Measurements from ENCODE around the gene ADCYAP1R1. TPM values are rescaled to one million over a fixed set of nuclear protein-coding genes. Genes with fewer than 3 reads are reported as not detected.

Gene ADCYAP1R1
- total RNA-seq, 3 donors from 2014 or later (not counting 1 experiment from before 2014, with no cell fraction given), result not detected

DNA sequence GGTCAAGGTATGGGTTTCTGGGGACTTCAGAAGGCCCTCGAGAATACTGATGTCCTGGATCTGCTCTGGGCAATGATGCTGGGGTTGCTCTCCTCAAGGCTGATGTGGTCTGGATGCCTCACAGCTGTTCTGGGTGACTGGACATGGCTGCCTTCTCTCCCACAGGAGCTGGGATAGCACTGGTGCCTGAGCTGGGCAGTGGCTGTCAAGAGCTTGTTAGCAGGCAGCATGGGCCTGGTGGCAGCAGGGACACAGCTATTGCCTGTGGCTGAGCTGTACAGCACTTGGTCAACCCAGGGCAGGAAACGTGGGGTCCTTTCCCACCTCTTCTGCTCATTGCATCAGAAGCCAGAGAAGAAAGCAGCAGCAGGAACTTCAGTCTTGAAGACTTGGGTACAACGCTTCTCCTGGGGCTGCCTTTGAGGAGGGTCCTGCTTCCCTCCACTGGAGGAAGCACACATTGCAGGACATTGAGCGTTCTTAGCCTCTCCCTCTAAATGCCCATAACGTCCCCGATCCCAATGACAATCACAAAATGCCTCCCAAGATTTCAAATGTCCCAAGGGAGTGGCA, 13.0 kb downstream of the ADCYAP1R1 start:
- H3K4me1 Mint-ChIP-seq, result no peaks in the 10 kb centered on the region
- no peak overlapping the region for H3K27ac Mint-ChIP-seq
- H3K36me3 ChIP-seq (ENCODE audit: control insufficient read depth, insufficient read depth, low read length), result no peaks in the 10 kb centered on the region
- intact Hi-C loops (cut with micrococcal nuclease), result no loop called here
- ATAC-seq, result no peak
- H3K36me3 Mint-ChIP-seq, result no peaks in the 10 kb centered on the region
- no peaks in the 10 kb centered on the region for H3K9me3 Mint-ChIP-seq
- TF ChIP-seq, protein P1, sequence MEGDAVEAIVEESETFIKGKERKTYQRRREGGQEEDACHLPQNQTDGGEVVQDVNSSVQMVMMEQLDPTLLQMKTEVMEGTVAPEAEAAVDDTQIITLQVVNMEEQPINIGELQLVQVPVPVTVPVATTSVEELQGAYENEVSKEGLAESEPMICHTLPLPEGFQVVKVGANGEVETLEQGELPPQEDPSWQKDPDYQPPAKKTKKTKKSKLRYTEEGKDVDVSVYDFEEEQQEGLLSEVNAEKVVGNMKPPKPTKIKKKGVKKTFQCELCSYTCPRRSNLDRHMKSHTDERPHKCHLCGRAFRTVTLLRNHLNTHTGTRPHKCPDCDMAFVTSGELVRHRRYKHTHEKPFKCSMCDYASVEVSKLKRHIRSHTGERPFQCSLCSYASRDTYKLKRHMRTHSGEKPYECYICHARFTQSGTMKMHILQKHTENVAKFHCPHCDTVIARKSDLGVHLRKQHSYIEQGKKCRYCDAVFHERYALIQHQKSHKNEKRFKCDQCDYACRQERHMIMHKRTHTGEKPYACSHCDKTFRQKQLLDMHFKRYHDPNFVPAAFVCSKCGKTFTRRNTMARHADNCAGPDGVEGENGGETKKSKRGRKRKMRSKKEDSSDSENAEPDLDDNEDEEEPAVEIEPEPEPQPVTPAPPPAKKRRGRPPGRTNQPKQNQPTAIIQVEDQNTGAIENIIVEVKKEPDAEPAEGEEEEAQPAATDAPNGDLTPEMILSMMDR (IDR thresholded peaks at IDR 0.05), result no peak
- WGBS (ENCODE audit: insufficient coverage), result 58% methylated on average over 6 of the region's 6 CpGs
- no peak overlapping the region for H3K4me3 ChIP-seq (ENCODE audit: low read length)
- no peak overlapping the region for H3K27ac ChIP-seq (ENCODE audit: low read length)
- no peaks in the 10 kb centered on the region for H3K9me3 ChIP-seq (ENCODE audit: control insufficient read depth, insufficient read depth, low read length)
- H3K4me1 ChIP-seq (ENCODE audit: control insufficient read depth, insufficient read depth, low read length), result no peaks in the 10 kb centered on the region
- no peak for DNase-seq
- H3K27me3 ChIP-seq (ENCODE audit: control insufficient read depth, insufficient read depth, low read length), result no peaks in the 10 kb centered on the region
- peaks cover 0 to 3% of the 10 kb centered on the region in 2 donors for H3K27me3 Mint-ChIP-seq (ENCODE audit: low read depth in 2 of 2)
- no peak overlapping the region for H3K4me3 Mint-ChIP-seq

DNA sequence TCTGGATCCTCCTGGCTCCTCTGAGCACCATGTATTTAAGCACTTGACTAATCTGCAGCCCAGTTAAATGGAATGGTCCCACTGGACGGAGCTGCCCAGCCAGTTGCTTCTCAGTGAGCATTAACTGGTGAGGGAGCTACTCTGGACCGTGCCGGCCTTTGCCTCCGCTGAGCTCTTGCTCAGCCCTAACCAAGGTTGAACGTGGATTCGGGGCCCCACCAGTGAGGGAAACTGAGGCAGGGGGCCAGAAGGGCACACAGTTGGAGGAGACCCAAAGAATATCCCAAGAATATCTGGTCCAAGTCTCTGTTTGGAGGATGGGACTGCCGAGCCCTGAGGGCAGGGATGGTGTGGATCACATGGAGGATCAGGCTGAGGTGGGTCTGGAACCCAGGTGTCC, 13.7 kb downstream of the ADCYAP1R1 start:
- Histone ChIP-seq H3K4me3 (ENCODE audit: low read length) (no peak overlapping the region), H3K9me3 (ENCODE audit: control insufficient read depth, insufficient read depth, low read length) (no peaks in the 10 kb centered on the region), H3K36me3 (ENCODE audit: control insufficient read depth, insufficient read depth, low read length) (no peaks in the 10 kb centered on the region), H3K27me3 (ENCODE audit: control insufficient read depth, insufficient read depth, low read length) (no peaks in the 10 kb centered on the region), H3K27ac (ENCODE audit: low read length) (no peak overlapping the region), H3K4me1 (ENCODE audit: control insufficient read depth, insufficient read depth, low read length) (no peaks in the 10 kb centered on the region)
- ATAC-seq, result no peak
- H3K4me3 Mint-ChIP-seq, result no peak overlapping the region
- TF ChIP-seq, protein P1 (IDR thresholded peaks at IDR 0.05), result no peak
- WGBS (ENCODE audit: insufficient coverage), result 85% methylated on average over 7 of the region's 7 CpGs
- no peaks in the 10 kb centered on the region for H3K36me3 Mint-ChIP-seq
- H3K27me3 Mint-ChIP-seq (ENCODE audit: low read depth in 2 of 2), result peaks cover 0 to 3% of the 10 kb centered on the region in 2 donors
- no peaks in the 10 kb centered on the region for H3K4me1 Mint-ChIP-seq
- intact Hi-C loops (cut with micrococcal nuclease), result no loop called here
- no peak for DNase-seq
- H3K9me3 Mint-ChIP-seq, result no peaks in the 10 kb centered on the region
- no peak overlapping the region for H3K27ac Mint-ChIP-seq

DNA sequence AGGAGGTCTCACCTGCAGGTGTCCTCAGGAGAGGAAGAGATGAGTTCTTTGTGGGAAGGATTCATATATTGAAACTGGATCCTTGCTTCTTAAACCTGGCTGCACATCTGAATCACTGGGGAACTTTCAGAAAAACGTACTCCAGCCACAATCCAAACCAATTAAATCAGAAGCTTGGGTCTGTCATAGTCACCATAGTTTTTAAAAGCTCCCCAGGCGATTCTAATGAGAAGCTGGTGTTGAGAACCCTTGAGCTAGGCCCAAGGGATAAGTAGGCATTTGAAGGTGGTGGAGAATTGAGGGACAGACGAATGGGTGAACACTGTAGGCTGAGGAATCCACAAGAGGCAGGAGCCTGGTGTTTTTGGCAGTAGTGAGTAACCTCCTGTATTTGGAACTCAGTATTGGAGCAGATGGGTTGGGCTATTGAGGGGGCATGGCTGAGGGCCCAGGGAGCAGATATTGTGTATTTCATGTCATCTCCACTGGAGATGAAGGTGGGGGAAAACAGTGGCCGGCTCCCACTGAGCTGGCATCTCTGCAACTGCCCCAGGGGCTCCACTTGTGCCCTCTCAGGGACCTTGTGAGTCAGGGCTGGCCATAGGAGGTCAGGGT, 14.5 kb downstream of the ADCYAP1R1 start:
- no peak overlapping the region for H3K4me3 Mint-ChIP-seq
- ATAC-seq, result no peak
- H3K9me3 ChIP-seq (ENCODE audit: control insufficient read depth, insufficient read depth, low read length), result no peaks in the 10 kb centered on the region
- TF ChIP-seq, protein P1 (IDR thresholded peaks at IDR 0.05), result no peak
- DNase-seq, result no peak
- WGBS (ENCODE audit: insufficient coverage), result 70% methylated on average over 4 of the region's 4 CpGs
- no peaks in the 10 kb centered on the region for H3K9me3 Mint-ChIP-seq
- H3K36me3 ChIP-seq (ENCODE audit: control insufficient read depth, insufficient read depth, low read length), result no peaks in the 10 kb centered on the region
- H3K36me3 Mint-ChIP-seq, result no peaks in the 10 kb centered on the region
- no peaks in the 10 kb centered on the region for H3K27me3 ChIP-seq (ENCODE audit: control insufficient read depth, insufficient read depth, low read length)
- intact Hi-C loops (cut with micrococcal nuclease), result no loop called here
- H3K27me3 Mint-ChIP-seq (ENCODE audit: low read depth in 2 of 2), result peaks cover 0 to 4% of the 10 kb centered on the region in 2 donors
- no peaks in the 10 kb centered on the region for H3K4me1 Mint-ChIP-seq
- no peak overlapping the region for H3K27ac Mint-ChIP-seq
- no peak overlapping the region for H3K27ac ChIP-seq (ENCODE audit: low read length)
- H3K4me1 ChIP-seq (ENCODE audit: control insufficient read depth, insufficient read depth, low read length), result no peaks in the 10 kb centered on the region
- H3K4me3 ChIP-seq (ENCODE audit: low read length), result no peak overlapping the region

DNA sequence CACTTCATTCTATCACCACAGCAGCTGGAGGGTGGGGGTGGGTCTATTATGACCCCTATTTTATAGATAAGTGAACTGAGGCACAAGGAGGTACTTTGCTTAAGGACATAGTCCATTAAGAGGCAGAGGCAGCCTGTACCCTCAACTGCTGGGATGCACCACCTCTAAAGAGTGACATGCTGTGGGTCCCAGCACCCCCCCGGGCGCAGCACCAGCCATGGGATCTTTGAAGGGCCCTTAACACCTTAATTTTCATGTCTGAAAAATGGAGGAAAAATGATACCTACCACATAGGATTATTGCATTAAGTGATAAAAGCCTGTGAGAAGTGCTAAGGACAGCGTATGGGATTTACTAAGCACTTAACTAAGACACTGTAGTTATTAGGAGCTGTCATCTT, 15.4 kb downstream of the ADCYAP1R1 start:
- Histone ChIP-seq H3K27me3 (ENCODE audit: control insufficient read depth, insufficient read depth, low read length) (no peaks in the 10 kb centered on the region), H3K4me1 (ENCODE audit: control insufficient read depth, insufficient read depth, low read length) (no peaks in the 10 kb centered on the region), H3K9me3 (ENCODE audit: control insufficient read depth, insufficient read depth, low read length) (no peaks in the 10 kb centered on the region), H3K27ac (ENCODE audit: low read length) (no peak overlapping the region), H3K4me3 (ENCODE audit: low read length) (no peak overlapping the region), H3K36me3 (ENCODE audit: control insufficient read depth, insufficient read depth, low read length) (no peaks in the 10 kb centered on the region)
- 100% methylated on average over 2 of the region's 3 CpGs for WGBS (ENCODE audit: insufficient coverage)
- ATAC-seq (no peak), DNase-seq (no peak)
- H3K27ac Mint-ChIP-seq, result no peak overlapping the region
- H3K9me3 Mint-ChIP-seq, result no peaks in the 10 kb centered on the region
- no peaks in the 10 kb centered on the region for H3K36me3 Mint-ChIP-seq
- H3K4me3 Mint-ChIP-seq, result no peak overlapping the region
- intact Hi-C loops (cut with micrococcal nuclease), result no loop called here
- no peaks in the 10 kb centered on the region for H3K4me1 Mint-ChIP-seq
- H3K27me3 Mint-ChIP-seq (ENCODE audit: low read depth in 2 of 2), result peaks cover 0 to 5% of the 10 kb centered on the region in 2 donors
- TF ChIP-seq, protein P1 (IDR thresholded peaks at IDR 0.05), result no peak

Measured in natural killer cell (primary cell).